Activated CD8-positive, alpha-beta memory T cell treated with anti-CD3 and anti-CD28 coated beads for 4 hours (primary cell): ENCODE results near the gene TMEM213.

Experiments
- DNase-seq, 2 donors: peaks; one replicate each; pipeline ENCODE4 v3.0.0-alpha.2; 2020; ENCODE audit warnings: low read depth in 2 of 2

Gene TMEM213

DNA sequence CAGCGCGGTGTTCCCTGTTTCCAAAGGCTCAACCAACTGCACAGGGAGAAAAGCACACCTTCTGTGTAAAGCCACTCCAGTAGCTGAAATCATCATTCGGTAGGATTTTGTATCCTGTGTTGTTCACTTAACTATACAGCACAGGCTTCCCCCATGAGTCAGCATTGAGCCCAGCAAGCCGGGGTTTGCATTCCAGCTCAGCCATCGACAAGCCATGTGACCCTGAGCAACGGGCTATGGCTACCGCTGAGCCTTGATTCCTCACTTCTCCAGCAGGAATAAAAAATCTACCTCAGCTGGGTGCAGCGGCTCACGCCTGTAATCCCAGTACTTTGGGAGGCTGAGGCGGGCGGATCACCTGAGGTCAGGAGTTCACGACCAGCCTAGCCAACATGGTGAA, 44.3 kb downstream of the TMEM213 start:
- no peak for DNase-seq

- DNase-seq = no peak
Observed at GRCh38 chr7:138843632-138844580, 46.1 kb downstream of the TMEM213 start.

DNA sequence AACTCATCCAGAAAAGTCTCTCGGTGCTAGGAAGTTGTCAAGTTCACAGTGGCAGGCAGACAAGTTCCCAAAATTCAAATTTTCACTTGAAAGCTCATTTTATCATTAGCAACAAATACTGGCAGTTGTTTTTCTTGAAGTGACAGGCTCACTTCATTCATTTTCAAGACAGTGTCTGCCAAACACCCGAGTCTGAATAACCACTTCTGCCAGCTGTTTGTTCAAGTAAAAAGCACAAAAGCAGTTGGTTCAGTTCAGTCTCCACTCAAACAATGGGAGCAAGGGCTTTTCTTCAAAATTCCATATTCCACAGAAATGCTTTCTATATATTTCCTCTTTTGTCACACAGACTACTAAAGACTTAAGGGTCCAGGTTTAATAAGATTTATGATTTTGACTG, 47.9 kb downstream of the TMEM213 start:
- DNase-seq = no peak

GRCh38 chr7:138848056-138848980, 50.5 kb downstream of the TMEM213 start:
- no peak for DNase-seq

GRCh38 chr7:138849701-138850100, 51.9 kb downstream of the TMEM213 start:
- no peak for DNase-seq

- DNase-seq = no peak
Observed at GRCh38 chr7:138852469-138852868, 54.7 kb downstream of the TMEM213 start.

GRCh38 chr7:138853448-138853847, 55.7 kb downstream of the TMEM213 start:
- no peak for DNase-seq

DNA sequence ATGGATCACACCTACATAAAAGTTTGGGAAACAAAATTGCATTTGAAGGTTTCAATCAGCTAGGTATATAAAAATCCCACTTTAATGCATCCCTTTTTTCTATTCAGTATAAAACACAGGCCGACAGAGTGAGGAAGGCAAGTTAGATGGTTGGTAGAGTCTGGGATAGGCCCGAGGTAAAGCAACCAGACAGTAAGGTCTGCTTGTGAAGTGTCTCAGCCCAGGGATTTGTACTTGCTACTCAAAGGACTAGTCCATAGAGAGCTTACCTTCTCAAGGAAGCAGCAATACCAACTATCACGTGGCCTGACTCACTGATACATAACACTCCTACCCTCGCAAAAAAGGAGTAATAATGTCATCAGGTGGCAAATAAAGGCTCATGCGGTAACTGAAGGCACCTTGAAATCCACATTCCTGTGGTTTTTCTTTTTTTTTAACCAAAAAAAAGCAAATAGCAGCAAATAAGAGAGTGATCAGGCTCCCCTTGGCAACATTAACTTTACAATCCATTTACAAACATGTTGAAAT, 56.4 kb downstream of the TMEM213 start:
- no peak for DNase-seq

DNA sequence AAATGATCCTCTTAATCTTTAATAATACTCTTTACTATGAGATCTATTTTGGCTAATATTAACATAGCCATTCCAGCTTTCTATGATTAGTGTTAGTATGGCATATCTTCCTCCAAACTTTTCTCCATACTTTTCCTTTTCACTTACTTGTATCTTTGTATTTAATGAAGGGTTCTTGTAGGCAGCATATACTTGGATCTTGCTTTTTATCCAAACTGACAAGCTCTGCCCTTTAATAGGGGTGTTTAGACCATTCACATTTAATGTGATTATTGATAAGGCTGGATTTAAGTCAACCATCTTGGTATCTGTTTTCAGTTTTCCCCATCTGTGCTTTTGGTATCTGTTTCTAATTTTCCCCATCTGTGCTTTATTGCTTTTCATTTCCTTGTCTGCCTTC, 59.9 kb downstream of the TMEM213 start:
- DNase-seq = no peak

- no peak for DNase-seq
Observed at GRCh38 chr7:138861051-138861450, 63.3 kb downstream of the TMEM213 start.

DNA sequence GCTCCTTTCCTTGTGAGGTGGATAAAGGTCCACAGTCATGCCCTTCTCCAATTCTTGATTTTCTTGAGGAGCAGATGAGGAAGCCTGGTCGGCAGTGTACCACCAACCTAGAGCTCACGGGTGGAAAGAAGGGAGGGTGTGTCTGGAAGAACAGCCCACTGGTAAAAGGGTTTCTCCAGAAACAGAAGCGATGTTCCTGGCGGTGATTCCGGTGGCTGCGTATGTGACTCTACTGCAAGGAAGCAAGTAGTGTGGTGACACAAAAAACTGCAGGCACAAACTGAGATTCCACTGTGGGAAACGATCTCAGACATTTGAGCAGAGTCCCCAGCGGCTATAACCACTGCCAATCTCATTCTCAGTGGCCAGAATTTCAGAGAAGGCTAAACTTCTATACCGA, 66.1 kb downstream of the TMEM213 start:
- no peak for DNase-seq

DNA sequence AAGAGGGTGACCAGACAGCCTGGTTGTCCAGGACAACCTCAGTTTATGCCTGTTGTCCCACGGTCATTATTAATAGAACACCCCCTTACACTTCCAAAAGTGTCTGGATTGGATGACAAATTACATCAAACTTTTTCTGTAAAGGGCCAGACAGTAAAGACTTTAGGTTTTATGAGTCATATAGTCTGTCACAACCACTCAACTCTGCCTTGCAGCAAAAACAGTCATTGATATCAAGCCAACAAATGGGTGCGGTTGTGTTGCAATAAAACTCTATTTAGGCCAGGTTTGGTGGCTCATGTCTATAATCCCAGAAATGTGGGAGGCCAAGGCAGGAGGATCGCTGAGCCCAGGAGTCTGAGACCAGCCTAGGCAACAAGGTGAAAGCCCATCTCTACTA, 66.9 kb downstream of the TMEM213 start:
- DNase-seq = no peak

DNA sequence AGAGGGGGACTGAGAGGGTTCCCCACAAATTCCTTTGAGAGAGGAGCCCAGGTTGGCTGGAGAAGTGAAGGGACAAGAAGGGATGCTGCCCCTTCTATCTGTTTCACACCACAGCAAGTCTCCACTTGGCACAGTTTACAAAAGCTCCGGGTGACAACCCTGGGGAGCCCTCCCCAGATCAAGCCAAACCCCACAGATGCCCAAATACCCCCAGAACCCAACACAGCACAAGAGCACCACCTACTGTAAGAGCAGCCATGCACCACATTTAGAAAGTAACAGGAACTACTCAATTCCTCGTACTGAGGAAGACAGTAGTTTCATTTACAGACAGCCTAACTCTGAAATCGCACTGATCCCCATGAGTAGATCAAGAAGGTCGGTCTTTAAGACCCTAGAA, 68.0 kb downstream of the TMEM213 start:
- DNase-seq = peak in 1 of 2 donors; percentile 24

- no peak for DNase-seq
Observed at GRCh38 chr7:138866353-138866752, 68.6 kb downstream of the TMEM213 start.

DNA sequence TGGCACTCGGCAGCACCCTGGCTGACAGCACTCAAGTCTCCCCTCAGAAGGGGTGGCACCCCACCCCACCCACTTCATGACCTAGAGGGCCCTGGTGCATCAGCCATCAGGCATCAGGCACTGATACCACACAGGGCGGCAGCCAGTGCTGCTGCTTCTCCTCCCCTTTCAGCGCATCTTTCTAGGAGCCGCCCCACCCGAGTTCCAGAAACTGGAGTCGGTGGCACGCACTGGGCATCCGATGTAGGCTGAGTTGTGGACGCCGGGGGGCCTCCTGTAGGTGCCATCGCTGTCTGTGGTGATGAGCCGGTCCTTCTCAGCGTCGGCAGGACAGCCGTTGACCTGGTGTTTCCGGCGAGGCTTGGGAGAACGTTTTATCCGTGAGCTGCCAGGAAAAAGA, 70.0 kb downstream of the TMEM213 start:
- DNase-seq = no peak

GRCh38 chr7:138868711-138869110, 70.9 kb downstream of the TMEM213 start:
- no peak for DNase-seq

GRCh38 chr7:138869353-138869752, 71.6 kb downstream of the TMEM213 start:
- DNase-seq = no peak

DNA sequence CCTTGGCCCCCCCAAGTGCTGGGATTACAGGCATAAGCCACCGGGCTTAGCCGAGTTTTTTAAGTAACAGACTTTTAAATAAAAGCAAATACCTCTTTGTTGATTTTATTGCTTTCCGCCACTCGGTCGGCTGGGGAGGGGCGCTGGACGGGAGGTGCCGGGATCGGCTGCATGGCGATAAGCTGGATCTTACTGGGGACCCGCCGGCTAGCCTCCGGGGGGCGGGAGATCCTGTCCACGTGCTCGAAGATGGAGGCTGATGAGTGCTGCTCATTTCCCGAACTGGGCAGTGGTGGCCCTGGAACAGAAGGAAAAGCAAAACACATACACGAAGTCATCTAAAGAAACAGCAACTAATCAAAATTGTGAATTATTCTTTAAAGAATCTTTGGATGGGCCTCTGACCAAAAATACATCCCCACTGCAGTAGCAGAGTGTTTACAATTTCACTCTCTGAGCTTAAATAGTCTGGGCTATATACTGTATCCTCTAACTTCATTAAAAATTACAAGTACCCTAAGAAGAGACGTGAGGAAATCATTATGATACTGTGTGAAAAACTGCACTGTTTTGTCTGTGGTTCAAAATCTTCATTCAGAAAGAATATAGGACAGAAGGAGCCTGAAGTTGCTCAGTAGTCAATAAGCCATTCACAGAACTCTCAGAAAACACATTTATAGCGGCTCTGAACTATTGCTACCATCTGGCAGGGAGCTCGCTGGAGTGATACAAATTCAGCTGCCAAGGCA, 73.4 kb downstream of the TMEM213 start:
- DNase-seq = no peak

DNA sequence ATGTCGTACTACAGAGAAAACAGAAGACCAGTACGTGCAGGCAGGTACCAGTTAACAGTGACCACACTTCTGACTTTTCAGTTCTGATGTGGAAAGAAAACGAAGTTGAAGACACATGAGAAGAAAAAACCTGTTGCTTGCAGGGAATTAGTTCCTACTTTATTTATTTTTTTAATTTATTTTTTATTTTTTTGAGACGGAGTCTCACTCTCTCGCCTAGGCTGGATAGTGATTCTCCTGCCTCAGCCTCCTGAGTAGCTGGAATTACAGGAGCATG, 74.0 kb downstream of the TMEM213 start:
- DNase-seq = no peak

DNA sequence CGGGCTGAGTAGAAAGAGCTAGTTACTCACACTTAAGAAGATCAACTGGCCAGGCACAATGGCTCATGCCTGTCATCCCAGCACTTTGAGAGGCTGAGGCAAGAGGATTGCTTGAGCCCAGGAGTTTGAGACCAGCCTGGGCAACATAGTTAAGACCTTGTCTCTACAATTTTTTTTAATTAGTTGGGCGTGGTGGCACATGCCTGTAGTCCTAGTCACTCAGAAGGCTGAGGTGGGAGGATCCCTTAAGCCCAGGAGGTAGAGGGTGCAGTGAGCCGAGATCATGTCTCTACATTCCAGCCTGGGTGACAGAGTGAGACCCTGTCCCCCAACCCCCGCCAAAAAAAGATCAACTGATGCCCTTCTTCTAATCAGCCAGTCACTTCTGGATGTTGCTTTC, 74.8 kb downstream of the TMEM213 start:
- no peak for DNase-seq

- no peak for DNase-seq
Observed at GRCh38 chr7:138873220-138873892, 75.6 kb downstream of the TMEM213 start.
